Inferior parietal cortex (tissue), 1 donor: ENCODE measurements around the gene XCL1.
"Not testable (repeated sequence)": the region's sequence is repeated elsewhere in the genome, so short reads cannot be mapped to it uniquely, and the experiment has no call there.

ENCODE experiments used
- DNase-seq: peaks from one replicate; pipeline ENCODE4 v3.0.0-alpha.2; 2016; ENCODE audit errors: extremely low spot score

XCL1 gene

GRCh38 chr1:168576245-168576688, at the start of gene XCL1:
Gene XCL1 (plus strand): TSS chr1:168576605. CDS start chr1:168576638, 33 bp downstream.
- not testable (repeated sequence) for DNase-seq

GRCh38 chr1:168529518-168529917, 46.9 kb upstream of the XCL1 start:
- DNase-seq: no peak

GRCh38 chr1:168531615-168532345, 44.6 kb upstream of the XCL1 start:
- no peak for DNase-seq

- no peak for DNase-seq
Measured at GRCh38 chr1:168535536-168535935, 40.9 kb upstream of the XCL1 start.

GRCh38 chr1:168540798-168541197, 35.6 kb upstream of the XCL1 start:
- DNase-seq: not testable (repeated sequence)

- not testable (repeated sequence) for DNase-seq
Measured at GRCh38 chr1:168542978-168543377, 33.4 kb upstream of the XCL1 start.

GRCh38 chr1:168543840-168544498, 32.4 kb upstream of the XCL1 start, which contains the start of gene XCL2:
Gene XCL2 (minus strand): TSS chr1:168543997. CDS start chr1:168543964, 33 bp downstream.
- not testable (repeated sequence) for DNase-seq

GRCh38 chr1:168545678-168546552, 30.5 kb upstream of the XCL1 start:
- DNase-seq: peak; percentile 39

- DNase-seq: not testable (repeated sequence)
Measured at GRCh38 chr1:168546553-168546895, 29.9 kb upstream of the XCL1 start.

- DNase-seq: no peak
Measured at GRCh38 chr1:168550971-168551370, 25.4 kb upstream of the XCL1 start.

- no peak for DNase-seq
Measured at GRCh38 chr1:168551688-168552087, 24.7 kb upstream of the XCL1 start.

- DNase-seq: no peak
Measured at GRCh38 chr1:168552961-168553360, 23.4 kb upstream of the XCL1 start.

- DNase-seq: no peak
Measured at GRCh38 chr1:168553680-168554553, 22.5 kb upstream of the XCL1 start.

- no peak for DNase-seq
Measured at GRCh38 chr1:168554603-168555483, 21.6 kb upstream of the XCL1 start.

- DNase-seq: no peak
Measured at GRCh38 chr1:168555508-168556046, 20.8 kb upstream of the XCL1 start.

- DNase-seq: no peak
Measured at GRCh38 chr1:168556647-168557046, 19.8 kb upstream of the XCL1 start.

- no peak for DNase-seq
Measured at GRCh38 chr1:168560370-168560769, 16.0 kb upstream of the XCL1 start.

GRCh38 chr1:168561989-168562388, 14.4 kb upstream of the XCL1 start:
- DNase-seq: no peak

- DNase-seq: no peak
Measured at GRCh38 chr1:168565825-168566224, 10.6 kb upstream of the XCL1 start.

GRCh38 chr1:168567007-168567406, 9.4 kb upstream of the XCL1 start:
- DNase-seq: no peak
